GM12878 (cell line): Measurements from ENCODE around the gene SLC37A1. TPM values are rescaled to one million over a fixed set of nuclear protein-coding genes. Genes with fewer than 3 reads are reported as not detected.

Source experiments
- ATAC-seq: fragments of 200-7000 bp; cut with Tn5 transposase; 3 replicates; pipeline ENCODE4 v1.9.1; 2020; ENCODE audit warnings: mild to moderate bottlenecking, moderate library complexity
- BruUV-seq: library from RNA; stranded (reverse); fragments of 400-500 nt; replicated peaks from 2 replicates; lab custom pipeline; 2021; lab: Mats Ljungman, UMichigan
- CTCF ChIA-PET: fragments of 300-600 bp; sonication (Branson Sonifier 250); formaldehyde crosslinking; extraction: SDS; loops from one replicate; lab custom pipeline; 2021; ENCODE audit warnings: inconsistent platforms; lab: Yijun Ruan, JAX
- POLR2A ChIA-PET: fragments of 350-600 bp; formaldehyde crosslinking; extraction: SDS; loops from one replicate; lab custom pipeline; 2021; ENCODE audit warnings: inconsistent platforms; lab: Charles Lee
- RAD21 ChIA-PET: fragments of 300-600 bp; sonication (Branson Sonifier 250); formaldehyde crosslinking; loops from one replicate; lab custom pipeline; 2023; ENCODE audit warnings: antibody characterized with exemption; ENCODE audit not compliant: unreplicated experiment; lab: Charles Lee
- SMC1A ChIA-PET: fragments of 300-600 bp; sonication (Branson Sonifier 250); formaldehyde crosslinking; loops from one replicate; lab custom pipeline; 2023; ENCODE audit not compliant: unreplicated experiment, uncharacterized antibody; lab: Charles Lee
- DNase-seq: peaks from one replicate; pipeline ENCODE4 v3.0.0-alpha.2; 2011; ENCODE audit warnings: low read depth, low spot score
- FAIRE-seq: peaks from 3 replicates; lab custom pipeline; 2011; peaks lifted over from hg19 to GRCh38; lab: Jason Lieb, UNC
- H2AFZ ChIP-seq: 2 replicates; pipeline ENCODE4 v1.6.0; 2011; ENCODE audit warnings: low read depth, low read length, control low read depth; ENCODE audit not compliant: control insufficient read depth
- H3K27ac ChIP-seq: 2 replicates; pipeline ENCODE4 v1.5.1; 2011; ENCODE audit warnings: control low read depth; ENCODE audit not compliant: control insufficient read depth, insufficient read depth
- H3K27me3 ChIP-seq, 2 experiments: replicated peaks in 1 of 2; 2 replicates each; pipeline versions ENCODE4 v1.6.0 to v1.6.1; 2011; ENCODE audit warnings: low read length in 1 of 2; ENCODE audit not compliant: control insufficient read depth in 2 of 2, insufficient read depth in 2 of 2
- H3K36me3 ChIP-seq, 2 experiments: 2 replicates each; pipeline ENCODE4 v1.5.1; 2011; ENCODE audit warnings: low read length in 1 of 2; ENCODE audit not compliant: control insufficient read depth in 2 of 2, insufficient read depth in 2 of 2
- H3K4me1 ChIP-seq: 2 replicates; pipeline ENCODE4 v1.6.1; 2011; ENCODE audit warnings: mild to moderate bottlenecking, low read length, moderate library complexity, mixed read lengths; ENCODE audit not compliant: control insufficient read depth, insufficient read depth
- H3K4me2 ChIP-seq: 2 replicates; pipeline ENCODE4 v1.6.0; 2011; ENCODE audit warnings: control low read depth; ENCODE audit not compliant: control insufficient read depth, insufficient read depth
- H3K4me3 ChIP-seq: fragments of 200-600 bp; sonication (generic); 2 replicates; pipeline ENCODE4 v1.5.1; 2016
- H3K79me2 ChIP-seq: 2 replicates; pipeline ENCODE4 v1.6.0; 2011; ENCODE audit warnings: low read length; ENCODE audit not compliant: control insufficient read depth, insufficient read depth
- H3K9ac ChIP-seq: 2 replicates; pipeline ENCODE4 v1.8.0; 2011; ENCODE audit warnings: low read length, control low read depth, mixed read lengths; ENCODE audit not compliant: control insufficient read depth, insufficient read depth
- H3K9me3 ChIP-seq: replicated peaks from 3 replicates; pipeline ENCODE4 v1.5.1; 2011; ENCODE audit warnings: mild to moderate bottlenecking, low read length; ENCODE audit not compliant: control insufficient read depth, insufficient read depth
- H4K20me1 ChIP-seq: 2 replicates; pipeline ENCODE4 v1.6.0; 2011; ENCODE audit not compliant: control insufficient read depth, insufficient read depth
- MTA2 ChIP-seq: fragments of 450-650 bp; IDR thresholded peaks from 2 replicates; pipeline ENCODE4 v1.6.1; 2016; ENCODE audit warnings: low read depth, mild to moderate bottlenecking, moderate library complexity
- NFIC ChIP-seq: IDR thresholded peaks from 2 replicates; pipeline ENCODE4 v1.6.1; 2012; ENCODE audit warnings: low read depth, mild to moderate bottlenecking, inconsistent platforms, low read length, moderate library complexity
- PAX8 ChIP-seq: fragments of 450-650 bp; IDR thresholded peaks from 2 replicates; pipeline ENCODE4 v1.6.1; 2017; ENCODE audit warnings: mild to moderate bottlenecking, moderate library complexity
- RAD21 ChIP-seq: IDR thresholded peaks from 2 replicates; pipeline ENCODE4 v1.6.1; 2011; ENCODE audit warnings: mild to moderate bottlenecking, low read depth, low read length, moderate library complexity; ENCODE audit not compliant: insufficient read depth
- SMC3 ChIP-seq: IDR thresholded peaks from 2 replicates; pipeline ENCODE4 v1.6.1; 2011; ENCODE audit warnings: low read length, improper control_type of control experiment, borderline replicate concordance
- YY1 ChIP-seq: IDR thresholded peaks from 2 replicates; pipeline ENCODE4 v1.6.1; 2011; ENCODE audit warnings: low read depth, mild to moderate bottlenecking, low read length
- WGBS: methylation state at CpG from one replicate; pipeline ENCODE4 v1.1.6; 2016; ENCODE audit warnings: low lambda C conversion rate; ENCODE audit not compliant: insufficient replicate concordance, insufficient coverage; ENCODE audit errors: missing lambda C conversion rate; 5-methylcytosine and 5-hydroxymethylcytosine counted together
- in situ Hi-C: fragments of 300-500 bp; cut with MboI; formaldehyde crosslinking; loops from 9 replicates; pipeline ENCODE4 v1.14.3; 2018; ENCODE audit warnings: mixed read lengths
- intact Hi-C: fragments of 100-400 bp; cut with micrococcal nuclease; formaldehyde crosslinking; loops from one replicate; pipeline ENCODE4 v1.14.2; 2022; ENCODE audit not compliant: unreplicated experiment
- polyA plus RNA-seq, 11 experiments: library from polyadenylated mRNA; depleted of rRNA in 4 of 11; unstranded in 6 of 11; stranded (reverse) in 5 of 11; fragments of >200 nt; fragmentation: Nextera tagmentation in 4 of 11; fragmentation: Illumina TruSeq in 1 of 11; extraction: Ambion mirVana in 4 of 11; extraction: Trizol in 1 of 11; gene quantifications; 1 replicate in 1 of 11; 2 replicates in 10 of 11; pipeline versions ENCODE4 v1.2.1 to v1.2.3, GENCODE V29; 2011 to 2016; ENCODE audit warnings: inconsistent platforms in 2 of 11, missing spikeins in 2 of 11, low read depth in 1 of 11
- total RNA-seq, 4 experiments: library from RNA; depleted of rRNA in 3 of 4; stranded (reverse); fragments of >200 nt in 3 of 4; fragmentation: Illumina TruSeq in 1 of 4; extraction: Trizol in 1 of 4; gene quantifications; 2 replicates each; pipeline versions ENCODE4 v1.2.1 to v1.2.3, GENCODE V29; 2013 to 2021
- TF ChIP-seq, protein P1 (sequence below), 3 experiments: IDR thresholded peaks in 2 of 3; conservative IDR thresholded peaks in 1 of 3; 2 replicates each; pipeline ENCODE4 v1.5.1; 2011; ENCODE audit warnings: low read depth in 3 of 3, low read length in 3 of 3, mild to moderate bottlenecking in 3 of 3, control low read depth in 2 of 3, moderate library complexity in 2 of 3, inconsistent platforms in 1 of 3, mixed read lengths in 1 of 3; ENCODE audit not compliant: control insufficient read depth in 2 of 3, insufficient read depth in 1 of 3; ENCODE audit errors: extremely low read depth in 1 of 3

Gene SLC37A1
- total and polyA plus RNA-seq, 10 of the 15 experiments (the other 5 are each of a cell fraction or from before 2014, with no cell fraction given) = 1.1 to 35.5 (median 24.4) TPM

DNA sequence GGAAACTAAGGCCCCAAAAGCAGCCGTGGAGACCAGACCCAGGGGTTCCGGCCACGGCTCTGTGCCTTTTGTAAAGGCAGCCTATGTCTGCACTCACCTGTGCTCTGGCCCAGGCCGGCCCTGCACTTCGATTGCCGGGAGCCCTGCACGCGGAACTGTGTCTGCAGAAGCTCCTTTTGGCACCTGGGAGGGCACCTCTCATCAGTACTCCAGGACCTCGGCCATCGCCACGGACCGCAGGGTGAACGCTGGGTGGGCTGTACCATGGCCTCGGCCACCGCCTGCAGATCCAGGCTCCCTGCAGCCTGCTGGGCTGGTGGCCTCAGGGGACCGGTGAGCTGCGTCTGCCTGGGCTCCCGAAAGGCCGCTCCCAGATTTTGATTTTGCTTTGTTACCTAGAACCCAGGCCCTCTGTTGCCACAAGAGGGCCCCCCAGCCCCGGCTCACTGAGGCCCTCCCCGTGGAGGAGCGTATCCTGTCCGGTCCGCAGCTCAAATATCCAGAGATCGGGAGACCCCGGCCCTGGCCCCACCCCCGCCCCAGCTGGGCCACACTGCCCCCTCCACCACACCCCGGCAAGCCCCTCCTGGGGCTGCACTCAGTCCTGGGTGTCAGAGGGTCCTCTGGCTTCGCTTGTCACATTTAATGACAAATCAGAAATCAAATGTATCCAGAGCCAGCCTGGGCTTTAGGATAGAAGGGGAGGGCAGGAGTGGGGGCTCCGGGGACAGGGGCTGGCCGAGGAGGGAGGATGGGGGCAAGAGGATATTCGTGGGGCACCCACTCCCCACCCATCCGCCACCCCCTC lies 79.6 kb downstream of the SLC37A1 start:
- WGBS = 18% methylated on average over 29 of the region's 33 CpGs
- peak overlapping the region; percentile 42; the same call in 1 of the 2 replicates for H3K4me2 ChIP-seq
- no peaks in the 10 kb centered on the region for H4K20me1 ChIP-seq
- FAIRE-seq (peak; percentile 92), ATAC-seq (peak; percentile 95), DNase-seq (no peak)
- no TSS peak for BruUV-seq
- ChIA-PET POLR2A (no interaction called here), RAD21 (interaction anchor here (0.6 to 2.0 kb wide), 13 partner anchors 15 to 448 kb away, joined by 3 to 8 read pairs (median 4); no protein-coding TSS in a partner anchor), SMC1A (interaction anchor here (0.7 to 1.2 kb wide), 3 partner anchors 138 to 238 kb away, joined by 3 to 4 read pairs (median 4); no protein-coding TSS in a partner anchor), CTCF (interaction anchor here (0.6 to 2.3 kb wide), 22 partner anchors 9 to 511 kb away, joined by 3 to 13 read pairs (median 3); no protein-coding TSS in a partner anchor)
- no peaks in the 10 kb centered on the region for H3K79me2 ChIP-seq
- H2AFZ ChIP-seq = peak overlapping the region; percentile 26; the same call in 1 of the 2 replicates
- H3K27me3 ChIP-seq = no peaks in the 10 kb centered on the region
- no peak overlapping the region for H3K9ac ChIP-seq
- intact Hi-C loops = loop anchor here (1.0 kb wide), 2 partner anchors 225 to 240 kb away; no protein-coding TSS in a partner anchor
- H3K36me3 ChIP-seq = no peaks in the 10 kb centered on the region
- no peak overlapping the region for H3K4me3 ChIP-seq
- H3K9me3 ChIP-seq = no peaks in the 10 kb centered on the region; the same call in 2 of the 3 replicates
- H3K27ac ChIP-seq = no peak overlapping the region
- in situ Hi-C loops = no loop called here
- TF ChIP-seq YY1 (peak; percentile 34; the same call in 1 of the 2 replicates), PAX8 (no peak), NFIC (no peak), SMC3 (peak; percentile 55; the same call in 1 of the 2 replicates), MTA2 (no peak), RAD21 (peak; percentile 90)
- TF ChIP-seq, protein P1, sequence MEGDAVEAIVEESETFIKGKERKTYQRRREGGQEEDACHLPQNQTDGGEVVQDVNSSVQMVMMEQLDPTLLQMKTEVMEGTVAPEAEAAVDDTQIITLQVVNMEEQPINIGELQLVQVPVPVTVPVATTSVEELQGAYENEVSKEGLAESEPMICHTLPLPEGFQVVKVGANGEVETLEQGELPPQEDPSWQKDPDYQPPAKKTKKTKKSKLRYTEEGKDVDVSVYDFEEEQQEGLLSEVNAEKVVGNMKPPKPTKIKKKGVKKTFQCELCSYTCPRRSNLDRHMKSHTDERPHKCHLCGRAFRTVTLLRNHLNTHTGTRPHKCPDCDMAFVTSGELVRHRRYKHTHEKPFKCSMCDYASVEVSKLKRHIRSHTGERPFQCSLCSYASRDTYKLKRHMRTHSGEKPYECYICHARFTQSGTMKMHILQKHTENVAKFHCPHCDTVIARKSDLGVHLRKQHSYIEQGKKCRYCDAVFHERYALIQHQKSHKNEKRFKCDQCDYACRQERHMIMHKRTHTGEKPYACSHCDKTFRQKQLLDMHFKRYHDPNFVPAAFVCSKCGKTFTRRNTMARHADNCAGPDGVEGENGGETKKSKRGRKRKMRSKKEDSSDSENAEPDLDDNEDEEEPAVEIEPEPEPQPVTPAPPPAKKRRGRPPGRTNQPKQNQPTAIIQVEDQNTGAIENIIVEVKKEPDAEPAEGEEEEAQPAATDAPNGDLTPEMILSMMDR (IDR thresholded peaks at IDR 0.05 in 2 of 3, conservative IDR thresholded peaks at IDR 0.05 in 1 of 3; ENCODE audit: control insufficient read depth in 2 of 3, extremely low read depth in 1 of 3, insufficient read depth in 1 of 3, low read depth in 3 of 3, low read length in 3 of 3) = peak; percentile 63 to 84 (median 78)
- H3K4me1 ChIP-seq = no peaks in the 10 kb centered on the region
